ENCODE measurements around the gene TUFT1.

GRCh38 chr1:151533870-151534269 is 6.2 kb upstream of the TUFT1 start:
- TF ChIP-seq RFX5 (IDR thresholded peaks at IDR 0.05) (no peak), CTCF (IDR thresholded peaks at IDR 0.05) (no peak), MAZ (IDR thresholded peaks at IDR 0.05; ENCODE audit: borderline replicate concordance, low read depth, low read length) (no peak), POLR2A (IDR thresholded peaks at IDR 0.05; ENCODE audit: low read length) (no peak), FOSL2 (IDR thresholded peaks at IDR 0.05) (no peak), FOSL2 (CRISPR knock-in tag; IDR thresholded peaks at IDR 0.05) (no peak), JUNB (IDR thresholded peaks at IDR 0.05) (no peak), MAX (IDR thresholded peaks at IDR 0.05) (no peak), NFE2L2 (conservative IDR thresholded peaks at IDR 0.05; ENCODE audit: low read length) (no peak), RCOR1 (IDR thresholded peaks at IDR 0.05; ENCODE audit: low read depth, low read length) (no peak), E2F6 (IDR thresholded peaks at IDR 0.05; ENCODE audit: borderline replicate concordance, low read depth) (no peak), RAD21 (conservative IDR thresholded peaks at IDR 0.05 in 1 of 2, IDR thresholded peaks at IDR 0.05 in 1 of 2) (no peak), POLR2AphosphoS2 (conservative IDR thresholded peaks at IDR 0.05; ENCODE audit: low read length) (no peak)

Measured in A549 (cell line).